Stimulated activated CD4-positive, alpha-beta T cell treated with anti-CD3 and anti-CD28 coated beads, Interleukin-4, amount 100 ng/mL, for 4 hours (primary cell): Measurements from ENCODE around the gene SPRY4.
"Not testable (repeated sequence)": the region's sequence is repeated elsewhere in the genome, so short reads cannot be mapped to it uniquely, and the experiment has no call there.

ENCODE experiments used
- DNase-seq, 2 experiments: peaks; one replicate each; pipeline ENCODE4 v3.0.0-alpha.2; 2020

Gene SPRY4

DNA sequence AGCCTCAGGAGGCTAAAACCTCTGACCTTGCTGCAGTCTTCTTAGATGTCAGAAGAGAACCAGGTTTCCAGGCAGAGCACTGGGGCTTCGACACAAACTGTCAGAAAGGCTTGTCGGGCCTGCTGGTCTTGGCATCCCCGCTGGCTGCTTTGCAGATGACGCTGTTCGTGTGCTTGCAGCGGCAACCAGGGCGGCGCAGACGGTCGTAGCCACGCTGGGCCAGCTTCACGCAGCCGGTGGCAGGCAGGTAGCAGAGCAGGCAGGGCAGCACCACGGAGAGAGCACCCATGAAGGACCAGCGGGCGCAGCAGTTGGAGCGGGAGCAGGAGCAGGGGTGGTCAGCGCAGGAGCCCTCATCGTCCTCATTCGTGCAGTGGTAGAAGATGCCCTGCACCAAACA lies 10.7 kb downstream of the SPRY4 start:
- DNase-seq = no peak

DNA sequence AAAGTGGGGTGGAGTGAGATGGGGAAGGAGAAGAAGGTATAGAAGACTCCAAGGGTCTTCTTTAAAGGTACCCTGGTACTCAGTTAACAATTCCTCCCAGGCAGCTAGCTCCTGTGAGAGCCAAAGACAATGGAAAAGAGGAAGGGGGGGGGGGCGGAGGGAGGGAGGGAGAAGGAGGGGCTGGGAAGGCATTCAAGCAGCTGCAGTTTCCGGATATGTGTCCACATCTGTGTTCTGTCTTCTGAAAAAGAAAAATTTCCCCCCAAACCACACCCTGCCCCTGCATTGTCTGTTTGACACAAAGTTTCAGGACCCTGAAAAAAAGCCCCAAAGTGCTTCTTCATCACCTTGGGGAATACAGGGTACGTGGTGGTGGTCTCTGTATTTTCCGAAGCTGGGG lies 11.1 kb downstream of the SPRY4 start:
- DNase-seq = no peak

DNA sequence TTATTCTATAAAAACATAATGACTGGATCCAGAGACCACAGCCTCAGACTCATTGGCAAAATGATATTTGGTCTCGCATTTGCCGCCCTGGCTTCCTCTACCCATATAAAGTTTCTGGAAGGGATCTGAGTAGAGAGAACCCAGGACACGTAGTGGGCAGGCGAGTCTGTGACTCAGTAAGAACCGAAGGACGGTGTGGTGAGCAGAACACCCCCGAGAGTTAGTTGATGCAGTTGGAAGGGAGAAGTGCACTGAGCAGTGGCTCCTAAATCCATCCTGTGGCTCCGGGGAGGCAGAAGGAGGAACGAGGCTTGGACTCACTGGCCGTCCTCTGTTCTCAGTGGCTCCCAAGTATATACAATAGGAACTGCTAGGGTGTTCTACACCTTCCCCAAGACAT lies 11.5 kb downstream of the SPRY4 start:
- DNase-seq = no peak

DNA sequence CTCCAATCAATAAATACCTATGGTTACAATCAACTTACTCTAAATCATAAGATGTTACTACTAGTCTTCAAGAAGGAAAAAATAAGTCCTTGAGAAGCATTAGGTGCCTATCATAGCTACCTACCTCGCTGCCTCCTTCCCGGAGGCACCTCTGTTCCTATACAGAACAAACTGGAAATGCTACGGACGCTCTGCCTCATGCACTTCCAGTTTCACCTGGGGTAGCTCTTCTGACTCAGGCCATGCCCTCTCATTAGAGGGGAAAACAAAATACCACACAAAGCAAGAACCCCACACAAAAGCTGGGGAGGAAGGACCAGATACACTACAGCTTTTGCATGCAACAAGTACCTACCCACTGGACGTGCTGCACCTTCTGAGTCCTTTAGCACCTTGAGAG lies 12.4 kb downstream of the SPRY4 start:
- no peak for DNase-seq

DNA sequence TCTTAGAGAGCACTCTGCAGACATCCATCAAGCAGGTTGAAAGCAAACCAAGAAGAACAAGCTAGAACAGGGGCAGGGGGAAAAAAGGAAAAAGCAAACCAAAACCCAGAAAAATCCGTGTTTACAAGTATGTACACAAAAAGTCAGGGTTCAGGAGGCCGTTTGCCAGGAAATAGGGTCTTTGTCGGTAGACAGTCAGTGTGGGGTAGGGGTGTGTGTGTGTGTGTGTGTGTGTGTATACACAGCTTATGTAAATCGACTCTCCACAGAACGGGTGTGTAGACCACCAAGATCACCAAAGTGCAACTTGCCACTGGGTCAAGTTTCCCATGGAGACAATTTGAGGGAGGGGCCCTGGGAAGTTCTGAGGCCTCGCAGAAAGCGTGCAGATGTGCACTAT lies 13.1 kb downstream of the SPRY4 start:
- no peak for DNase-seq

DNA sequence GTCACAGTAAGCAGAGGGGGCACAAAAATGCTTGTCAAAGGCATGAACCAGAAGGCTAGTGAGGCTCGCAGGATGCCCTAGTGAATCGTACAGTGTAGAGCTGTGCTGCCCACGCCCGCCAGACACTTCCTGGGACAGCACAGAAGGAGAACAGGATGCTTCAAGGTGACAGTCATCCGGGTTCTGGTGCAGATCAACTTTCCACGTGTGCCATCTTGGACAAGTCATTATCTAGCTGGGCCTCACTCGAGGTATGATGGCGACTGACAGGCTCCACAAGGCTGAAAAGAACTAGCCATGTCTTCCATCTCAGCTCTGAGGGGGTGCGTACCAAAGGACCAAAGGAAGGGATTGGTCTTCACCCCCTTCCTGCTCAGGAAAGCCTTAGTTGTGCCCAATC lies 14.0 kb downstream of the SPRY4 start:
- DNase-seq = no peak

DNA sequence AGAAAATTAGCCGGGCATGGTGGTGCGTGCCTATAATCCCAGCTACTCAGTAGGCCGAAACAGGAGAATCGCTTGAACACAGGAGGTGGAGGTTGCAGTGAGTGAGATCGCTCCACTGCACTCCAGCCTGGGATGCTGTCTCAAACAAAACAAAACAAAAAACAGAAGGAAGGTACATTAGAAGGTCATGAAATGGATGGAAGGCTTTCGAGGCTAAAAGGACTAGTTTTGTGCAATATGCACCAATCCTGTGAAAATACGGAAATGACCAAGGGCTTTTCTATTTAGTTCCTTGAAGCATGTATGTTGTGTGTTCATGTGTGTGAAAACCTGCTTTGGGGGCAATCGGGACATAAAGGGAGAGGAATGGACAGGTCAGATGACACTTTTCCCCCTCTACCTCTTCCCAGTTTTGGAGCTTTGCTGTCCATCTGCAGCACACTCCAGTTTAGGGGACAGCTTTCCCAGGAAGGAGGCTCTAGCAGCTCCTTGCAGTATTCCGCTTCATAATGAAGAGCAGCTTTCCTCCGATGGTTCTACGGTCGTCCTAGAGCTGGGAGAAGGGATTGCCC lies 15.0 kb downstream of the SPRY4 start:
- no peak for DNase-seq

DNA sequence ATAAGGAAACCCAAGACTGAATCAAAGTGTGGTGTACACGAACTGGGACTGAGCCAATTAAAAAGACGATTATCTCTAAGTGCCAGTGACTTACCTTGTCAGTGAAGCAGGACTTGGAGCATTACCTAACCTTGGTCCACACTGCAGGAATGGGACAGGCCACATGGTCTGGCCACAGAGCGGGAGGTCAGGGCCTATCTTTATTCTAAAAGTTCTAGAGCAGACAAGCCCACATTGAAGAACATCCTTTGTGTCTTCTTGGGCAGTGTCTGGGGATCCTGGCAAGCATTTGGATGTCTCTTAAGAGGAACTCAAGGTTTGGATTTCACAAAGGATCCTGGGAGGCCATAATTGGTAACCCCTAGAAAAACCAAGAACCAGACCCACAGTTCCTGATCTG lies 16.5 kb downstream of the SPRY4 start:
- no peak for DNase-seq

DNA sequence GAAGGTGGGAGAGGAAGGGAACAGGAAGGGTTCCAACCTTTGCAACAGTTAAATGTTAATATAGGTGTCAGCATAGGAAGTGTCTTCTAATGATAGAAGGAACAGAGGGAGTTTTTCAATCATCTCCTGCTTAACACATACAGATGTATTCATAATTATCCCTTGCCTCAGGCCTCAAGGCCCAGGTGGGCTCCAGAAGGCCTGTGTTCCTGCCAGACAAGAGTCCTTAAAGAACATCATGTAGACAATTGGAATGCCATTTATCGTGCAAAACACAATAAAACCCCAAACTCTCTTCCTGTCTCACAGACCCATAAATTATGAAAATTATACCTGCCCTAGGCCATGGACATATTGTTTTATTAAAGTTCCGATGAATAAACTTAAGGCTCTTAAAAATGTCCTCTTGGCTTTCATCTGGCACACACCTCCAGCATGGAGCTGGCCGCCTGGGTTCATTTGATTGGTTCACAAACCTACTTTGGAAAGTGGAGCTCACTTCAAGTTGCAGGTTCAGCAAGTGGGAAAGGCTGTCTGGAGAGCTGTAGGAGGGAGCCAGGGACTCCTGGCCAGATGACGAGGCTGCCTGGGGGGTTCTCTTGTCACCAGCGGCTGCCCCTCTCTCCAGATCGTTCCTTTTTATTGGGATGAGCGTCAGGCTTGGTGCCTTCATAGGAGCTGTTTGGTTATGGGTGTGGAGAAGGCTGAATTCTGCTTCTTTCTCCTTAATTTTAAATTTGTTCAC lies 17.5 kb downstream of the SPRY4 start:
- DNase-seq = no peak

DNA sequence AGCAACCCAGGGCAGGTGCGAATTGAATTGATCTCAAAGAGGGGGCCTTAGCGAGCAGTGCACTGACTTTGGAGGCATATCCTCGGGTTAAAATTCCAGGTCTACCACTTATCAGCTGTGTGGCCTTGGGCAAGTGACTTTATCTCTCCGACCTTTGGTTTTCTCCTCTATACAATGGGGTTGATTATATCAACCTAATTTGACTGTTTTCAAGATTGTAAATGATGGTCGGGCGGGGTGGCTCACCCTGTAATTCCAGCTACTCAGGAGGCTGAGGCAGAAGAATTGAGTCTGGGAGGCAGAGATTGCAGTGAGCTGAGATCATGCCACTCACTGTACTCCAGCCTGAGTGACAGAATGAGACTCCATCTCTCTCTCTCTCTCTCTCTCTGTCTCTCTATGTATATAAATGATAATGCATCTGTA lies 18.7 kb downstream of the SPRY4 start:
- no peak for DNase-seq

DNA sequence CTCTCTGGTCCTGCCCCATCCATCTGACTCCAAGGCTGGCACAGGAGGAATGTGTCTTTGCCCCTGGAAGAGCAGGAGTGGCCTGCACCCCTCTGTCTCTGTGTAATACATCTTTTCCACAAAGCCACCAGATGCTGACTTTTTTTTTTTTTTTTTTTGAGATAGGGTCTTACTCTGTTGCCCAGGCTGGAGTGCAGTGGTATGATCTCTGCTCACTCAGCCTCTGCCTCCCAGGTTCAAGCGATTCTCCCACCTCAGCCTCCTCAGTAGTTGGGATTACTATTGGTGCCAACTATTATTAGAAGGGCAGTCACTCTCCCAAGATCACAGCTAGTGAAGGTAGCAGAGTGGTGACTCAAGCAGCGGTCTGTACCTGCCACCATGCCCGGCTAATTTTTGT lies 19.6 kb downstream of the SPRY4 start:
- no peak for DNase-seq

DNA sequence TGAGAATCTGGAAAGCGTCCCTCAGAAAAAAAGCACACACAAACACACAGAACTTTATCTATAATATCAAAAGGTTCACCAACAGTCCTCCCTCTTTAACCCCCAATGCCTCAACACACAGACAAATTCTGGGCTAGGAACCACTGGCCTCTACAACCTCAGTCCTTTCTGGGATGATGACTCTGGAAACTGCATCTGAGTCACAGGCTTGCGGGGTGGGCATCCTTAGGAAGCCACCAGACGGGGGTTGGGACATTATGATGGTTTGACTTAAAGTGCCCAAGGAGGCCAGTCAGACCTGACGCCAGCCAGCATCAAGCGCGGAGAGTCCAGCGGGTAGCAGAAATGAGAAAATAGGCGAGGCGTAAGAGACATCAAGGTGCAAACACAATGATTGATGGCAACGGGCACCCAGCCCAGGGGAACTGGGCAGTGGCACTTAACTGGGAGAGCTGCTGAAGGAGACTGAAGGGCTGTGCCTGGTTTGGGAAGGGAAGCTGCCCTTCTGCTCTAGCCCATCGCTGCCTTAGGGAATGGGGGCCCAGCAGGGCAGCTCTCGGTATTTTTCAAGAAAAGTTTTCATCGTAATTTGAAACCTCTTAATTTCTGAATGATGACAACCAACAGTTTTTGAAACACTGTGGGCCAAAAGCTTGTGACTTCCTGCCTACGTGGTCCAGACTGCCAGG lies 20.7 kb downstream of the SPRY4 start:
- DNase-seq = no peak

DNA sequence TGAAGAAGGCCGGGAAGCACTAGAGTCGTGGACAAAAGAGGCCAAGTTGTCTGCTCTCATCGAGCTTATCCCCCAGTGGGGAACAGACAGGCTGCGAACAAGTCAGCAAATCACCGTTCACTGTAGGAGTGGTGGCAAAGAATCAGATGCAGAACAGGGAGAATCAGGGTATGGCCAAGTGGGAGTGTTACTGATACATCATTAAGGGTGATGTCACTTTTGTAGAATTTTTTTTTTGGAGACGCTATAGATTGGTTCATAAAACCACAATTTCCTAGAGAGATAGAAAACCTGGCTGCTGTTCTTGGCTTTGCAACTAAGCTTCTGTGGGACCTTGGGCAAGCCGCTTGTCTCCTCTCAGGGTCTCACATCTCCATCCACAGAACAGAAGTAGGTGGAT lies 21.3 kb downstream of the SPRY4 start:
- no peak for DNase-seq

DNA sequence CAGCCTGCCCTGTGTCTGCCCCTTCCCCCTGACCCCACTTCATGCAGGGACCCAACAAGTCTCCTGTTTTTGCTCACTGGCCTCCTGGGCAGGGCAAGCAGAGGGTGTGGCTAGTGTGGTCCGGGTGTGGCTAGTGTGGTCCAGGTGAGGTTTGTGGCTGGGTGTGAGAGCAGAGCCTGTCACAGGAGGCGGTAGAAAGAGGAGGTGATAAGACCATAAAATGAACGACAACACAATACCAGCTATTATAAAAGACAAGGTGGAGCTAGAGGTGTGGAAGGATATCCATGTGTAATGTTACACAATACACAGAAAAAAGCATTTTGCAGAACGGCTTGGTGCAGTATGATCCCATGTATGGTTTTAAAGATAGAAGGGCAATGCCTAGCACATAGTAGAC lies 23.3 kb downstream of the SPRY4 start:
- DNase-seq = no peak

DNA sequence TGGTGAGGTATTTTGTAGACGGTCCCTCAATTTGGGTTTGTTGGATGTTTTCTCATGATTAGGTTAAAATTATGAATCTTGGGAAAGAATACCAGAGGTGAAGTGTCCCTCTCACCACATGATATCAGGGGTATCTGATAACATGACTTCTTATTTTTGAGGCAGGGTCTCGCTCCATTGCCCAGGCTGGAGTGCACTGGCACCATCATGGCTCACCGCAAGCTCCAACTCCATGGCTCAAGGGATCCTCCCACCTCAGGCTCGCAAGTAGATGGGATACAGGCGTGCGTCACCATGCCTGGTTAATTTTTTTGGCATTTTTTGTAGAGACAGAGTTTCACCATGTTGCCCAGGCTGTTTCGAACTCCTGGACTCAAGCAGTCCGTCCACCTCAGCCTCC lies 24.1 kb downstream of the SPRY4 start:
- no peak for DNase-seq

DNA sequence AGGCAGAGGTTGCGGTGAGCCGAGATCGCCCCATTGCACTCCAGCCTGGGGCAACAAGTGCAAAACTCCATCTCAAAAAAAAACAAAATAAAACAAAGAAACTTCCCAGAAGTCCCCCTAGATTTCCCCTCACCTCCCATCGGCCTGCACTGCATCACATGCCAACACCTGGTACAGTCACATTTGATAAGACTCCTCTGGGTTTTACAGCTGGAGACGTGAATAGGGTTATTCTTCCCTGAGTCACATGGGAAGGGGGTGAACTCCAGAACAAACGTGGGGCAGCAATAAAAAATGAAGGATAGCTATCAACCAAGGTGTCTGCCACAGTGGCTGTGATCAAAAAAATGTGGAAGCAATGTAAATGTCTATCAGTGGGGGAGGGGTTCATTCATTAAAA lies 26.0 kb downstream of the SPRY4 start:
- DNase-seq = no peak

DNA sequence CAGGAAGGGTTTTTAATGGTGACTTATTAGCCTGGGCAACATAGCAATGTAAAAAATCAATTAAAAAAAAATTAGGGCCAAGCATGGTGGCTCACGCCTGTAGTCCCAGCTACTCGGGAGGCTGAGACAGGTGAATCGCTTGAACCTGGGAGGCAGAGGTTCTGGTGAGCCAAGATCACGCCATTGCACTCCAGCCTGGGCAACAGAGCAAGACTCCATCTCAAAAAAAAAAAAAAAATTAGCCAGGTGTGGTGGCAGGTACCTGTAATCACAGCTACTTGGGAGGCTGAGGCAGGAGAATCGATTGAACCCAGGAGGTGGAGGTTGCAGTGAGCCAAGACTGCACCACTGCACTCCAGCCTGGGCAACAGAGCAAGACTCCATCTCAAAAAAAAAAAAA lies 27.0 kb downstream of the SPRY4 start:
- DNase-seq = not testable (repeated sequence)

DNA sequence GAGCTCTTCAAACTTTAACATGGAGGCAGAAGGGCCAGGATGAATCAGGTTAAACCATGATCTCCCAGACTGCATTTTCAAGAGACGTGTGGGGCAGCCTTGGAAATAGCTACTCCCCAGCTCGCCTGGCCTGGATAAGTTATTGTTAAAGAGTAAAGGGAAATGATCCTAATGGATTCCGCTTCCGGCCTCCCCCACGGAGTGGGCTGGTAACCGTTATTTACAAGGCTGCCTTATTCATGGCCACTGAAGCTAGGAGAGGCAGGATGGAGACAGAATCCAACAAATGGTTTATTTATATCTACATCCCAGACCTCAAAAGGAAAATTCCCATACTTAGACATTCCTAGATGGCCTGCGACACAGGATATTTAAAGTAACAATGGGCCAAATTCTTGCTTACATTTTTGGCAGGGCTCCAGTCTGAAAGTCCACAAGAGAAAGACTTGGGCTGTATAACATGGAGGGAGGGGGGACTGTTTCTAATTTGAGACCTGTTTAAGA lies 27.9 kb downstream of the SPRY4 start:
- DNase-seq = no peak

DNA sequence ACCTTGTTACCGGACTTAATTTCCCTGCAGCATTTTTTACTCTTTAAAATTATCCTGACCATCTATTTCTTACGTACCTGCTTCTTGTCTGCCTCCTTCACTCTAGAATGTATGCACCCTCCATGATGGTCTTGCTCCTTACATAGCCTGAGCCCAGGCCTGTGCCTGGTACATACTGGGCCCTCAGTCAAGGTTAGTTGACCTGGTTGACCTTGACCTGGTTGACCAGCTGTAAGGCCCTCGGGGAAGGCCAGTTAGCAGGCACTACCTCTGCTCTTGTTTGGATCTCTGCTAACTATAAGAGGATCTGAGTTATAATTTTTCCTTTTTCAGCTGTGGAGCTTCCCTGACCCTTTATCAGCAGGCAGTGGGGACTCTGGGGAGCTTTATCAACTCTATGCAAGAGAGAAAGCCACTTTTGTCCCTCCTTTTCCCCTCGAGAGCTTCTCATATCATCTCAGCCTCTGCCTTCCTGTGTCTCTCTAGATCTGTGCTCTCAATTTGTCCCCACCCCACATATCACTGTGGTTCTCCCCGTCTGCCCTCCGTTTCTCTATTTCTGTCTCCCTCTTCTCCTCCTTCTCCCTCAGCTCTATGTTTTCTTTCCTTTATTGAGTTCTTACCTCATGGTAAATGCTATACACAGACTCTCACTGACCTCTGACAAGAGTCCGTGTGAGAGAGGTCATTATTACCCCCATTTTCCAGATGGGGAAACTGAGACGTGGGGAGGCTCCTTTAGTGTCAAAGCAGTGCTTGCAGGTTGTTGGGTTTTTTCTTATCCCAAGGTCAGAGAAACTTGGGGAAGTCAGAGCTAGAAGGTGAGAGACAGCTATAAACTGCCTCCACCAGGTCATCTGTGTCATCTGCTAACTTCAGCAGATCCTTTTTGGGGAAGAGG lies 28.6 kb downstream of the SPRY4 start:
- DNase-seq = no peak

DNA sequence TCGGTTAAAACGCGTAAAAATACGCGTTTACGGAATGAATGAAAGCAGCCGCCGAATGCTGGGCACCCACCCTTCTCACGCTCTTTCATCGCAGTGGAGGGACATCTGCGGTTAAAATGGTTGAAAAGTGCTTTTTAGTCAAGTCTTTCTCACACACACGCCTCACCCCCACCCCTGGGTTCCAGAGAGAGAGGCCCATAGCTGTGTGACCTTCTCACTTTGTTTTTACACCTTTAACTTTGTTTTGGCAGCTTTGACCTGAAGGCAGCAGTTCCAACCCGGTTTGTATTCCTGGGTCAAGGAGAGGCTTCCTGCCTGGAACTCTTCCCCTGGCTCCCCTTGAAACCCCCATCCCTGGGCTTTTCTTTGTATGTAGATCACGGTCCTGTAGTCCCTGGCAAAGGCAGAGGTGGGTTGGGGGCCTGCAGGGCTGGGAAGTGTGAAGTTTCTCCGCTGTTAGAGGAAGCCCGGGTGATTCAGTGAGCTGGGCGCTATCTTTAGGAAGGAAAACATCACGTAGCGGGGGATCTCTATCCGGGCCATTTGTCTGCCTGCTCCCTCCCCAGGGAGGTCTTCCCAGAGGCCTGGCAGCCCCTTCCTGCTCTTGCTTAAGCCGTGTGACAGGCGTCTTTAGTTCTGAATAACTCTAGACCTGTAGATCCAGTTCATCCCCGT lies 29.6 kb downstream of the SPRY4 start:
- DNase-seq = no peak

DNA sequence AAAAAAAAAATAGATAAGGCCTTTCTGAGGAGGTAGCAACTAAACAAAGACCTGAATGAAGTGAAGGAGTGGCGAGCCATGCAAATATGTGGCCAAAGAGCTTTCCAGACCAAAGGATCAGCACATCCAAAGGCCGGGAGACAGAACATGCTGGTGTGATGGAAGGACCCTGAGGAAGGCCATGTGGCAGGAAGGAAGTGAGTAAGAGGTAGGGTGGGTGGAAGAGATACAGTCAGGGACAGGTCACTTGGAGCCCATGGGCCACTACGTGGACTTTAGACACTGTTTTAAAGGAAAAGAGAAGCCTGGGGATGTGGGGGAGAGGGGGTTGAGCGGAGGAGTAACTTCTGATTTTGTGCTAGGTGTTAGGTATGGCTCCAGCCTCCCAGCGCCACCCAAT lies 31.3 kb downstream of the SPRY4 start:
- DNase-seq = no peak

DNA sequence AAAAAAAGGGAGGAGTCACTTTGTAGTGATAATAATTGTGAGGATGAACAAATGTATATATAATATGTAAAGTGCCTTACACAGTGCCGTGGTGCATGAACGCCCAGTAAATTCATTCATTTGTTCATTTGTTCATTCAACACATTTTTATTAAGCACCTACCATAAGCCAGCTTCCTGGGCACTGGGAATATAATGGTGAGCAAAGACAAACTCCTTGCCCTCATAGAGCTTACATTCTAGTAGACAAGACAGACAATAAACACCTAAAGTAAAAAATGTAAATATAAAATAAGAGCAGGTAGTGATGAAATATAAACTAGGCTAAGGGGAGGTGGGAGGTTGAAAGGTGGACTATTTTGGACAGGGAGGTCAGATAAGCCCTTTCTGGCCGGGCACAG lies 32.0 kb downstream of the SPRY4 start:
- no peak for DNase-seq

DNA sequence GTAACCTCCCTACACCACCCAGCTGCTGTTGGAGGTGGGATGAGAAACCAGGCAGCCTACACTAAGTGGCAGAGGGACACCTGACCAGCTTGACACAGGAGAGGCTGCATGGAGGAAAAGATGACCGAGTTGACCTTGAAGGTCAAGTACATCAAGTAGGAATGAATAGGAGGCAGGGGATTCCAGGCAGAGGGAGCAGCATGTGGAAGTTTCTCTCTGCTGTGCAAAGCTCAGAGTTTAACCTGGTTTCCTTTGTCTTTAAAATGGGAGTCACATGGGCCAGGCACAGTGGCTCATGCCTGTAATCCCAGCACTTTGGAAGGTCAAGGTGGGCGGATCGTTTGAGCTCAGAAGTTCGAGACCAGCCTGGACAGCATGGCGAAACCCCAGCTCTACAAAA lies 32.6 kb downstream of the SPRY4 start:
- DNase-seq = no peak
